Pulmonary artery endothelial cell (primary cell): ENCODE results near the gene SPI1. TPM values are rescaled to one million over a fixed set of nuclear protein-coding genes. Genes with fewer than 3 reads are reported as not detected.

Experiments used
- DNase-seq: peaks from one replicate; pipeline ENCODE4 v3.0.0-alpha.2; 2011; ENCODE audit warnings: low read depth, low spot score
- total RNA-seq: library from RNA; depleted of rRNA; stranded (reverse); fragments of >200 nt; gene quantifications from 2 replicates; pipeline ENCODE4 v1.2.3, GENCODE V29; 2014

SPI1 gene
- total RNA-seq, 1 donor from 2014 or later = not detected

- DNase-seq = no peak
Observed at GRCh38 chr11:47388697-47389576, 10.6 kb upstream of the SPI1 start.

DNA sequence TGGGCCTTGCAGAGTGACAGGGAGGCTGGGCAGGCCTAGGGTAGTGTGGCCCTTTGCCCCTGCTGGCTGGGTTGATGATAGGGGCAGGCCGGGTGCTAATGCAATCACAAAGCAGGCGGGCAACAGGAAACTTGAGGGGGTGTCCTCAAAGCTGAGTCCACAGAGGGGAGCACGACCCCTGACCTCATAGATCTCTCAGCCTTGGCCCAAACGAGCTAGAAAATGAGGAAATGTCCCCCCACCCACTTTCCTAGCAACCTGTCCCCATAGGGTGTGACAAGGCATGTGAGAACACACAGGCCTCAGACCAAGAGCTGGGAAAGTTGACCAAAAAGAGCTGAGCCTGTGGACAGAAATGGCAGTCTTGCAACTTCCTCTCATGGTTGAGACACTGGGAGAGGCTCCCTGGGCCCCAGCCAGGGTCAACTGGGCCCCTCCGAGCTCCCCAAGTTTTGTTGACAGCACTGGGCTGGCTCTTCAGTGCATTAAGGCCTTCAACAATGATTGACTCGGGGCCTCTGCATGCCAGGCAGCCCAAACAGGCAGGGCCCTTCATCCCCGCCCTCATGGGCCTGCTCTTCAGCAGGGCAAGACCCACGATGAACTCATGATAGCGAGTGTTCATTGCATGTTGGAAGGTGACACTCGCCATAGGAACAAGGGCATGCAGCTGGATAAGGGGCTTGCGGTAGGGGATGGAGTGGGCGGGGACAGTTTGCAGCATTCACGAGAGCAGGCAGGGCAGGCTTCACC is 9.8 kb upstream of the SPI1 start:
- no peak for DNase-seq

- DNase-seq = no peak
Observed at GRCh38 chr11:47384498-47384897, 6.2 kb upstream of the SPI1 start.

DNA sequence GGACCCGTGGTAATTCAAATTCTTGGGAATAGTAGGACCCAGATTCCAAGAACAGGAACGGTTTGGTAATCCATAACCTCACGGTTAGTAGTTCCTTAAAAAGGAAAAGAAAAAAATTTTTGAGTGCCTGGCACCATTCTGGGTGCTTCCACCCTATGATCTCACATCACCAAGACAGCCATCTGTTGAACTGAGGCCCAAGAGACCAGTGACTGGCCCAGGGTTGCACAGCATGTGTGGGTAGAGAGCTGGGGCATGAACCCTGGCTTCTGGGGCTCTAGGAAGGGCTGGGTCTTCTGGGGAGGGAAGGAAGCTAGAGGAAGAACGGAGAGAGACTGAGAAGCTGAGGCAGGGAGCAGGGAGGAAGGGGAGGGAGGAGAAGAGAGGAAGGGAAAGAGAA is 4.7 kb upstream of the SPI1 start:
- no peak for DNase-seq

DNA sequence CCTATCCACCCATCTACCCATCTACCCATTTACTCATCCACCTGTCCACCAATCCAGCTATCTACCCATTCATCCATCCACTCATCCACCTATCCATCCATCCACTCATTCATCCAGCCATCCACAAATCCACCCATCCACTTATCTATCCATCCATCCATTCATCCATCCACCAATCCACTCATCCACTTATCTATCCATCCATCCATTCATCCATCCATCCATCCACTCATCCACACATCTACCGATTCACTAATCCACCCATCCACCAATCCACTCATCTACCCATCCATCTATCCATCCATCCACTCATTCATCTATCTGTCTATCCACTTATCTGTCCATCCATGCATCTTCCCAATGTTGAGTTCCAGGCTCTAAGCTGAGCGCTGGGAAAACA is 1.7 kb upstream of the SPI1 start:
- DNase-seq = no peak

GRCh38 chr11:47379317-47379716 is 970 bp upstream of the SPI1 start:
- no peak for DNase-seq

DNA sequence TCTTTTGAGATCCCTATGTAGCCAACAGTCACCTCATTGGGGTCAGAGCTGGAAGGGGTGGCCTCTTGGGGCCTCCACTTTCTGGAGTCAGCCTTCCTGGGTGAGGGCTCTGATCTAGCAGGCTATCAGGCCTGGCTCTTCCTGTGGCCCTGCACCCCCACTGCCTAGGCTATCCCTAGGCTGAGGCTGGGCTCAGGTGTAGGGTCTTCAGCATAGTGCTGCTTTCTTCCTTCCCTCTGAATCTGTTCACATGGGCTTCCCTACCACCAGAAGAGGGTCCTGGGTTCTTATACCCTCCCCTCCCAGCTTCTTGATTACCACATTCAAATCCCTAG is 456 bp upstream of the SPI1 start:
- DNase-seq = no peak

- no peak for DNase-seq
Observed at GRCh38 chr11:47377571-47378009, 757 bp downstream of the SPI1 start.

GRCh38 chr11:47376525-47377371 is 1.6 kb downstream of the SPI1 start:
- DNase-seq = no peak

GRCh38 chr11:47376107-47376524 is 2.2 kb downstream of the SPI1 start:
- no peak for DNase-seq

- DNase-seq = no peak
Observed at GRCh38 chr11:47375546-47376085, 2.7 kb downstream of the SPI1 start.

GRCh38 chr11:47375020-47375419 is 3.3 kb downstream of the SPI1 start:
- DNase-seq = no peak

GRCh38 chr11:47374720-47375019 is 3.7 kb downstream of the SPI1 start:
- no peak for DNase-seq

DNA sequence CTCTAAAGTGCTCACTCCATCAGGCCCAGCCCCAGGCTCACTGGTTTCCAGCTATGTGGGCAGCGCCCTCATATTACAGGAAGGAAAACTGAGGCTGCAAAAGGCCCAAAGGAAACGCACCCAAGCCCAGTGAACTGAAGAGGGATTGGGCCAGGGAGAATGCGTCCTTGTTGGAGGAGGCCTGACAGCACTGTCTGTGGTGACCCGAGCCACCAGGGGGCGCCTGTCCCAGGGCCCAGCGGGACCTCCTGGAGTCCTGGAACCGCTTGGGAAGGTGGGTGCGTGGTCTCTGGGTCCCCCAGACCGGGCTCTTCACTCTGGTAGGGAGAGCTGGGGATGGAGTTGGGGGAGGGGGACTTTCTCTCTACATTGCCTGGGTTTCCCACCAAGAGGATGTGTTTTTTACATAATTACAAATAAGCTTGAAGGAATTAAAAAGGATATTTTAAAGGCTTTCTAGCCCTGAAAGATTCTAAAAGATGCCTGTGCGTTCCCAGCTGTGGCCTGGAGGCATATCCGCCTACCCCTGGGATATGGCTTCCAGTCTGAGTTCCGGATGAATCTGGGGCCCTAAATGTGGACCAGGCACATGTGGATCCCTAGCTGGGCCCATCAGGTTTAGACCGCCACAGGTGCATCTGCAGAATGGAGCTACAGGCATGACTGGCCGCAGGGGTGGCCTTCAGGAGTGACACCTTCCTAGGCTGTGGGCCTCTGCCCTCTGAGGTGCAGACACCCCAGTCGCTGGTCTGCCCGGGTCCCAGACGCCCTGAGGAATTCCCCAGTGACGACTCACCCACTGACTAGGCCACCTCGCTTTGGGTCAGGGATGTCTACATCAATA is 4.2 kb downstream of the SPI1 start:
- peak; percentile 32 for DNase-seq

- DNase-seq = no peak
Observed at GRCh38 chr11:47372422-47372821, 5.9 kb downstream of the SPI1 start.

DNA sequence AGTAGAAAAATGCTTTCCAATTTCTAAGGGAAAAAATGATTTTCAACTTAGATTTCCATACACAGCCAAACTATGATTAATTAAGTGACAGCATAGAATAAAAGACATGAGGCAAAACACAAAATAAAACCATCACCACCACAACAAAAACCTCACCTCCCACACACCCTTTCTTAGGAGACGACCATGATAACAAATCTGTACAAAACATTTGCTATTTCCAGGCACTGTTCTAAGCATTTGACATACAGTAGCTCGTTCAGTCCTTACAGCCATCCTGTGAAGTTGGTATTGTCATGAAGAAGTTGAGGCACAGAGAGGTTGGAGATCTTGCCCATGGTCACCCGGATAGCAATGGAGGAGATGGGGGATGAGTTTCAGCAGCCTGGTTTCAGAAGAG is 8.7 kb downstream of the SPI1 start:
- no peak for DNase-seq

- no peak for DNase-seq
Observed at GRCh38 chr11:47366020-47366490, 12.3 kb downstream of the SPI1 start.

- DNase-seq = no peak
Observed at GRCh38 chr11:47361419-47361818, 16.9 kb downstream of the SPI1 start.

- DNase-seq = no peak
Observed at GRCh38 chr11:47360341-47360740, 18.0 kb downstream of the SPI1 start.

DNA sequence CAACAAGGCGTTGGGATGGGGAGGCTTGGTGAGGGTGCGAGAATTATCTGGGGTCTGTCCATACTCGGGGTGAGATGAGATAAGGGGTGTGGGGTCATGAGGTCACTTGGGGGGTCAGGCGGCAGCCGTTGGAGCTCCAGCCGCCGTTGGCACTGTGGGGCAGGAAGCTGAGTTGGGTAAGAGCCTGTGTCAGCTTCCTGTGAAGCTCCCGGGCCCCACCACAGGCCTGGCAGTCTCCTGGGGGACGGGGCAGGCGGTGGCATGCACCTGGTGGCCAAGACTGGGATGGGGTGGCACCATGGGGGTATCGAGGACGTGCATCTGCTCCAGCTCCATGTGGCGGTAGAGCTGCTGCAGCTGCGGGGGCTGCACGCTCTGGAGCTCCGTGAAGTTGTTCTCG is 18.8 kb downstream of the SPI1 start:
- DNase-seq = no peak

DNA sequence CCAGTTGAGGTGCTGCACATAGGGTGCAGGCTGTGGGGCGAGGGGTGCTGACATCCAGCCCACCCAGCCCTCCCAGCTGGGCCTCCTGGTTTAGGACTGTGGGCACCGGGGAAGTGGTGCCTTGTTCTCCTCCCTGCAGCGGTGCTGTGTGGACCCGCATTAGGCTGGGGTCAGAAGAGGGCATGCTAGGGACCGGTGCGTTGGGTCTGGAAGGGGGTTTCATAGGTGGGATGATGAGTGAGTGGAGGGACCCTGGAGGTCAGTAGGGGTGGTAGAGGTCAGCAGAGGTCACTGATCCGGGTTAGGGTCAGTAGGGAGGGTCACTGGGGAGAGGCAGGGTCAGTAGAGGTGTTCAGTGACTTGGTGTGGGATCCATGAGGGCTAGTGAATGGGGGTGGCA is 19.2 kb downstream of the SPI1 start:
- DNase-seq = no peak
